ENCODE data around the gene PKN3.

- TF ChIP-seq CTCF (IDR thresholded peaks at IDR 0.05 in 4 of 5, conservative IDR thresholded peaks at IDR 0.05 in 1 of 5) (no peak), POLR2A (IDR thresholded peaks at IDR 0.05) (no peak)
Observed at GRCh38 chr9:128727640-128728248, 25.4 kb downstream of the PKN3 start.

Measured in gastrocnemius medialis (tissue), 4 donors.